HG03095 (cell line): Measurements from ENCODE around the gene SYNRG.

Experiments used
- ATAC-seq: cut with Tn5 transposase; IDR thresholded peaks from one replicate; pipeline ENCODE4 v1.9.1; 2021; ENCODE audit warnings: moderate library complexity; ENCODE audit not compliant: unreplicated experiment

Gene SYNRG

DNA sequence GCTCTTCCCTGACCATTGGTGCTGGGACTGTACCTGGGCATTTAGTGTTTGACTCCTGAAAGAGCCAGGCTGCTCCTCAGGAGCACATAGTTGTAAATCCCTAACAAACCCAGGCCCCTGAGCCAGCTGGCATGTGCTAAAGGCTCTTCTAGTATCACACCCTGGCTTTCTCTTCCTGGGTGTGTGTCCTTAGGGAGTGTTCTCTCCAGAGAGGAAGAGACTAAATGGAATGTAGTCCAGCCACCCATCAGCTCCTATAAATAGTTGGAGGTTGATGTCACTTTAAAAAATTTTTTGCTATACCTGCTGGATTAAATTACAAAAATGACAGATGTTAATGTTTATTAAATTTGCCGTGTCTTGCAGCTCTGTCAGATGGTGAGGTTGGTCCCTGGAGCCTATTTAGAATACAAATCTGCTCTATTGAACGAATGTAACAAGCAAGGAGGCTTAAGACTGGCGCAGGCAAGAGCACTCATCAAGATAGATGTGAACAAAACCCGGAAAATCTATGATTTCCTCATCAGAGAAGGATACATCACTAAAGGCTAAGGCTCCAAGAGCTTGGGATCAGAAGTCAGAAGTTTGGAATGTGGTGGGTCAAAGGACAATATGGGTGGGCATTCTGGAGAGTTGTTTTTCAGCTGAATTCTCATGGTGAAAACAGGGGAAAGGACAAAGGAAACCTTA is 132.6 kb downstream of the SYNRG start:
- no peak for ATAC-seq

DNA sequence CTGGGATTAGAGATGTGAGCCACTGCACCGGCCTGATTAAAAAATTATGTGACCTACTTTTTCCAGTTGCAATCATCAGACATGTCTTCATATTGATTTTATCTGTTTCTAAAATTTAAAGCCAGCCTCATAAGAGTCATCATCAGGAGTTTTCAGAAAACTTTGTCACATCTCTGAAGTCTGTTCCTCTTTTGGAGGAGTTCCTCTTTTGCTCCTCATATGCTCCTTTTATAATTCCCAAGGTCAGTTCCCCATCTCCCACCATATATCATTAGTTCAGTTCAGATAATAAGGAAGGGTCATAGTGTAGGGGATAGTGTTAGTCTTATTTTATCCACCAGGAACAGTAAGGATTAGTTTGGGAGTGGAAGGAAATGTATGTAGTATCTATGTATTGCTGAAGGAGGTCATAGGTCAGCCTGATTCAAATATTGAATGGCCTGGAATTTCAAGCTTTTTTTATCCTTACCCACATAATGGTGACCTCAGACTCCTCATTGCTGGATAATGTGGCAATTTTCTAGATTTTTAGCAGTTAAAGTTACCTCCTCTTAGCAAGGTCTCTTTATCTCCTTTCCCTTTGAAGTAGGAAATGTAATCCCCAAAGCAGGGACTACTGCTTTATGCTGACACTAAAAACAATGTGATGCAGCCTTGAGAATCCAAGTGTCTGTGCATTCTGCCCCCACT is 133.3 kb downstream of the SYNRG start:
- ATAC-seq = no peak

DNA sequence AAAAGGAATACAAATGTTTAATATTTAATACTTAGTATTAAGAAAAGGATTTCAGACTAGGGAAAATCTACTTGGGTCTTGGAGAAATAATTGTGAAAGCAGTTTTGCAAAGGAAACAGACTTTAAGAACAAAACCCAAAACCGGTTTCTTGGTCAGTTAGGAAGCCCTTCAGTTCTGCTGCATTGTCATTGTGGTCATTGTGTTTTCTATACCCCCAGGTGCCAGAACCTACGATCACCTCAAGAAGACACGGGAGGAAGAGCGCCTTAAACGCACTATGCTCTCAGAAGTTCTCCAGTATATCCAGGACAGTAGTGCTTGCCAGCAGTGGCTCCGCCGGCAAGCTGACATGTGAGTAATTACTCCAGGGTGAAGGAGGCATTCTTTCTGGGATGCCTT is 139.0 kb downstream of the SYNRG start:
- ATAC-seq = no peak

- ATAC-seq = no peak
These were observed 142.7 kb downstream of the SYNRG start for GRCh38 chr17:37466471-37466870.

DNA sequence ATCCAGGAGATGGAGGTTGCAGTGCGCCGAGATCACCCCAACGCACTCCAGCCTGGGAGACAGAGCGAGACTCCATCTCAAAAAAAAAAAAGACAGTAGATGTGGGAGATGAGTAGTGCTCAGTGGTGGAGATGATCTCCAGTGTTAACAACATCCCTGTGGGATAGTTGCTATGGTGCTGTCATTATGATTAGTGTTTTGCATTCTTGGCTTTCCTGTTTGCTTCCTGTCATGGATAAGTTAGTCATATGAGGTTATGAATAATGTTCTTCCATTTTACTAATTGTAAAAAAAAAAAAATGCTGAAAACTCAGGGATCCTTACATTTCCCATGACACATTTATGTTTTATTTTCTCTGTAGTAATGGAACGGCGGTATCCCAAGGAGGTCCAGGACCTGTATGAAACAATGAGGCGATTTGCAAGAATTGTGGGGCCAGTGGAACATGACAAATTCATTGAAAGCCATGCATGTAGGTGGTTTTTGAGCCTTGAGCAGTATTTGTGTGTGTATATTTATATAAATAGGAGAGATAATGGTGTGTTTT is 144.1 kb downstream of the SYNRG start:
- ATAC-seq = no peak
